ENCODE measurements around the gene MXD4. TPM values are rescaled to one million over a fixed set of nuclear protein-coding genes. Genes with fewer than 3 reads are reported as not detected.

The MXD4 gene
- total and polyA plus RNA-seq, 2 donors (not counting 1 experiment from before 2014, with no cell fraction given) = 67.3 to 75.3 TPM

- ChIA-PET POLR2A (interaction anchor here (0.7 to 3.0 kb wide), 6 partner anchors 13 to 699 kb away, joined by 3 to 20 read pairs (median 8); partner anchors contain the start of genes HAUS3 and POLN), CTCF (interaction anchor here (0.7 to 1.6 kb wide), 4 partner anchors 19 to 553 kb away, joined by 3 to 6 read pairs (median 4); no protein-coding TSS in a partner anchor)
- ATAC-seq (ENCODE audit: low read depth) (no peak), DNase-seq (no peak)
- Mint-ChIP-seq H3K27ac (peak overlapping the region; percentile 92), H3K27me3 (no peaks in the 10 kb centered on the region), H3K4me3 (peak overlapping the region; percentile 76), H3K9me3 (ENCODE audit: insufficient read depth) (no peaks in the 10 kb centered on the region), H3K4me1 (peaks cover 15% of the 10 kb centered on the region)
- Histone ChIP-seq H3K9me3 (ENCODE audit: control extremely low read depth in 1 of 3, control insufficient read depth in 2 of 3, insufficient read depth in 1 of 3, low read length in 2 of 3) (no peaks in the 10 kb centered on the region), H3K4me1 (ENCODE audit: control insufficient read depth in 2 of 2, insufficient read depth in 2 of 2, low read length in 2 of 2) (peaks cover 23 to 47% of the 10 kb centered on the region in 2 donors), H3K4me3 (ENCODE audit: control extremely low read depth in 1 of 5, extremely low read depth in 1 of 5, insufficient read depth in 1 of 5, low read depth in 2 of 5, low read length in 4 of 5) (peak overlapping the region in 4 of 5 experiments; percentile 63 to 80 (median 70)), H4K20me1 (ENCODE audit: control insufficient read depth, insufficient read depth, low read length, poor library complexity, severe bottlenecking) (peaks cover 33% of the 10 kb centered on the region), H3K4me2 (replicated peaks; ENCODE audit: low read depth, low read length, poor library complexity, severe bottlenecking) (peak overlapping the region; percentile 96), H3K36me3 (replicated peaks in 1 of 2; ENCODE audit: control extremely low read depth in 1 of 2, control insufficient read depth in 1 of 2, extremely low read depth in 1 of 2, insufficient read depth in 2 of 2, low read length in 1 of 2) (peaks cover 0 to 13% of the 10 kb centered on the region in 2 experiments), H3K79me2 (ENCODE audit: control insufficient read depth, insufficient read depth, low read length) (peaks cover 38% of the 10 kb centered on the region), H2AFZ (ENCODE audit: insufficient read depth, low read depth, low read length, poor library complexity, severe bottlenecking) (peak overlapping the region; percentile 85), H3K27me3 (replicated peaks in 1 of 4; ENCODE audit: control extremely low read depth in 1 of 4, control insufficient read depth in 3 of 4, insufficient read depth in 4 of 4, low read length in 3 of 4) (no peaks in the 10 kb centered on the region), H3K27ac (ENCODE audit: low read length in 2 of 2) (peak overlapping the region; percentile 94 to 98), H3K9ac (ENCODE audit: low read length) (peak overlapping the region; percentile 89)
- intact Hi-C loops (cut with micrococcal nuclease) = loop anchor here (1.0 to 10.0 kb wide), 6 partner anchors 19 to 432 kb away; partner anchors contain the start of genes FAM193A, HAUS3, POLN and RNF4
- 57% methylated on average over 9 of the region's 13 CpGs for WGBS (ENCODE audit: insufficient coverage)
- no peak for TF ChIP-seq EZH2 (IDR thresholded peaks at IDR 0.05; ENCODE audit: borderline replicate concordance, insufficient read depth, low read depth, low read length, poor library complexity, severe bottlenecking)
- no peak for TF ChIP-seq CTCF (IDR thresholded peaks at IDR 0.05)
Observed at GRCh38 chr4:2262944-2263250, 988 bp upstream of the MXD4 start.

Measured in B cell (primary cell).